Measurements from ENCODE around the gene DIRAS1. TPM values are rescaled to one million over a fixed set of nuclear protein-coding genes. Genes with fewer than 3 reads are reported as not detected.

Gene DIRAS1, protein sequence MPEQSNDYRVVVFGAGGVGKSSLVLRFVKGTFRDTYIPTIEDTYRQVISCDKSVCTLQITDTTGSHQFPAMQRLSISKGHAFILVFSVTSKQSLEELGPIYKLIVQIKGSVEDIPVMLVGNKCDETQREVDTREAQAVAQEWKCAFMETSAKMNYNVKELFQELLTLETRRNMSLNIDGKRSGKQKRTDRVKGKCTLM
- total RNA-seq (2022; extraction: Qiagen RNA extraction) = 3.2 to 4.0 TPM (median 3.9 TPM) in 5 replicates

DNA sequence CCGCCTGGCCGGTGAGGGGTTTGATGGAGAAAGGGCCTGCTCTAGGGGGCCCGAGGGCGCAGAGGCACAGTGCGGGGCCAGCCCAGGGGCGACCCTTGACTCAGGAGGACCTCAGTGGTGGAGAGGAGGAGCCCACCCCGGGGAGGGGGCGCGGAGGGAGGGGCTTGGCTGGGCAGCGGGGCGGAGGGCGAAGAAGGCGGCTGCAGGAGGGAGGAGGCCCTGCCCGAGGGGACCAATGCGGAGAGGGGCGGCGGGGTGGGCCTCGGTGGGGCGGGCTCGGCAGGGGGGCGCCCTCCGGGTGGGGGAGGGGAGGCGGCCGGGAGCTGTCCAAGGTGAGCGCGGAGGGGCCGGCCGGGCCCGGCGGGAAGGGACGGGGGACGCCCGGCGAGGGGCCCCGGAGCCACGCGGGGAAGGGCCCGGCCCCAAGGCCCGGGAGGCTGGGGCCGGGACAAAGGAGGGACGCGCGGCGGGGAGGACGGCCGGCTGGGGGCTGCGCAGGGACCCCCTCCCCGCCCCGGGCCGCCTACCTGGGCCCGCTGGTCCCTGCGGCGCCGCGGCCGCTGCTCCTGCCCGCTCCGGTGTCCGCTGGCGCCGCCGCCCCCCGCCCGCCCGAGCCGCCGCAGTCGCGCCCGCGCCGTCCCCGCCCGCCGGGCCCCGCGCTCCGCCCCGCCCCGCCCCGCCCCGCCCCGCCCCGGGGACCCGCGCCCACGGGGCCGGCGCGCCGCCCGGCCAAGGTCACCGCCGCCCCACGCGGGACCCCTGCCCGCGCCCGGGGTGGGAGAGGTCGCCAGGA lies at the start of gene DIRAS1:
Gene DIRAS1 (minus strand): TSS at position 596 of the 793 bp plus-strand sequence. CDS start 3,566 bp downstream, outside the sequence.

GRCh38 chr19:2739602-2740313 lies 18.6 kb upstream of the DIRAS1 start, which contains the start of gene SLC39A3:
TSS of gene SLC39A3 (minus strand) at chr19:2740017. CDS start at chr19:2737257, 2,760 bp downstream.

DNA sequence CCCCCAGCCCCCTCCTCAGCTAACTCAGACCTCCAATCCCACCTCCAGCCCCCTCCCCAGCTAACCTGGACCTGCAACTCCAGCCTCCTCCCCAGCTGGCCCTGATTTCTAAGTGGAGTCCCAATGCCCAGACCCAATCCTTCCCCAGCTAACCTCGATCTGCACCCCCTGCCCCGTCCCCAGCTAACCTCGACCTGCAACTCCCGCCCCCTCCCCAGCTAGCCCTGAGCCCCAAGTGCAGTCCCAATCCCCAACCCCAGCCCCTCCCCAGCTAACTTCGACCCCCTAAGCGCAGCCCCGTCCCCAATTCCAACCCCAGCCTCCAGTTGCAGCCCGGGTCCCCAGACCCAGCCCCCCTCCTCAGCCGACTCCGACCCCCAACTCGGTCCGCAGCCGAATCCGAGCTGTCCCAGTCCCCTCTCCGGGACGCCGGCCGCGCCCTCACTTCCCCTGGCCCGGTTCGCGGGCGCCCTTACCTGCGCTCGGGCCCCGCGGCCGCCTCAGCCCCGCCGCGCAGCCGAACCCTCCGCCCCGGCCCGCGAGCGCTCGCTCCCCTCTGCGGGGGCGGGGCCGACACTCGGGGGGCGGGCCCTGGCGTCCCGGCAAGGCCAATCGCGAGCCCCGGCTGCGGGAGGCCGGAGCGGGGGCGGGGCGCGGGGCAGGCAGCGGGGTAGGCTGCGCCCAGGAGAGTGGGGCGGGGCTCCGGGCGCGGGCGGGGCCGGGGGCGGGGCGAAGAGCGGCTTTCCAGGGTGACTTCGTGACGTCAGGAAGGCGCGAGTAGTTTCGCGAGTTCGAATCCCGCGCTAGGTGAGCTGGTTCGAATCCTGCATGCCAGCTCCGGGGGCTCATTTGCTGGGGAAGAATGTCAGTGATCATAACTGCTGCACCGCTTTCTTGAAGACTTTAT lies 18.7 kb downstream of the DIRAS1 start, which contains the start of gene GNG7:
Gene GNG7 (minus strand): TSS at position 525 of the 907 bp plus-strand sequence. CDS start 182,006 bp downstream, outside the sequence.

Other genes starting within 250 kb of the DIRAS1 start
- 97.0 to 127 TPM (median 119 TPM) in 5 replicates for gene GADD45B, start 245.2 kb downstream of the DIRAS1 start, total RNA-seq (2022; extraction: Qiagen RNA extraction)
- 0.03 to 0.08 TPM (median 0.06 TPM) in 5 replicates for gene GNG7, start 18.7 kb downstream of the DIRAS1 start, total RNA-seq (2022; extraction: Qiagen RNA extraction)
- 22.1 to 30.9 TPM (median 28.2 TPM) in 5 replicates for gene SLC39A3, start 18.6 kb upstream of the DIRAS1 start, total RNA-seq (2022; extraction: Qiagen RNA extraction)
- 55.3 to 78.0 TPM (median 68.4 TPM) in 5 replicates for gene SGTA, start 61.9 kb upstream of the DIRAS1 start, total RNA-seq (2022; extraction: Qiagen RNA extraction)
- gene THOP1, start 64.1 kb upstream of the DIRAS1 start, total RNA-seq (2022; extraction: Qiagen RNA extraction) = 83.4 to 100 TPM (median 97.1 TPM) in 5 replicates
- gene ZNF554, start 98.5 kb upstream of the DIRAS1 start, total RNA-seq (2022; extraction: Qiagen RNA extraction) = 0.77 to 1.1 TPM (median 0.91 TPM) in 5 replicates
- 1.8 to 2.8 TPM (median 2.4 TPM) in 5 replicates for gene ZNF555, start 120.1 kb upstream of the DIRAS1 start, total RNA-seq (2022; extraction: Qiagen RNA extraction)
- 0.02 to 0.07 TPM (median 0.05 TPM) in 5 replicates for gene ZNF556, start 146.0 kb upstream of the DIRAS1 start, total RNA-seq (2022; extraction: Qiagen RNA extraction)
- 3.7 to 5.4 TPM (median 4.1 TPM) in 5 replicates for gene ZNF57, start 179.6 kb upstream of the DIRAS1 start, total RNA-seq (2022; extraction: Qiagen RNA extraction)
- gene ZNF77, start 223.6 kb upstream of the DIRAS1 start, total RNA-seq (2022; extraction: Qiagen RNA extraction) = 1.4 to 2.0 TPM (median 1.6 TPM) in 5 replicates

All from A549 treated with AZD2906 at 1 μM for 4 hours (cell line).